Stomach smooth muscle (tissue), 2 donors: ENCODE data around the gene MYOZ2.

ENCODE experiments used
- H3K27ac ChIP-seq: one replicate; pipeline ENCODE4 v1.7.0; 2013; ENCODE audit warnings: mild to moderate bottlenecking, low read length, inconsistent platforms
- H3K27me3 ChIP-seq, 2 donors: one replicate each; pipeline ENCODE4 v1.7.0; 2013; ENCODE audit warnings: low read length in 2 of 2; ENCODE audit not compliant: insufficient read depth in 2 of 2, control insufficient read depth in 1 of 2
- H3K36me3 ChIP-seq, 2 donors: one replicate each; pipeline ENCODE4 v1.7.0; 2013; ENCODE audit warnings: low read length in 2 of 2; ENCODE audit not compliant: control insufficient read depth in 2 of 2, insufficient read depth in 2 of 2
- H3K4me1 ChIP-seq: one replicate; pipeline ENCODE4 v1.7.0; 2013; ENCODE audit warnings: low read length; ENCODE audit not compliant: control insufficient read depth, insufficient read depth
- H3K4me3 ChIP-seq, 2 donors: one replicate each; pipeline ENCODE4 v1.7.0; 2013; ENCODE audit warnings: low read length in 2 of 2
- H3K9ac ChIP-seq, 2 donors: one replicate each; pipeline ENCODE4 v1.7.0; 2013; ENCODE audit warnings: low read length in 2 of 2, mild to moderate bottlenecking in 1 of 2
- H3K9me3 ChIP-seq, 2 donors: one replicate each; pipeline ENCODE4 v1.7.0; 2013; ENCODE audit warnings: low read length in 2 of 2; ENCODE audit not compliant: control insufficient read depth in 2 of 2
- donor health status: healthy.
- donor health status: Pancreatic carcinoma.

The MYOZ2 gene

DNA sequence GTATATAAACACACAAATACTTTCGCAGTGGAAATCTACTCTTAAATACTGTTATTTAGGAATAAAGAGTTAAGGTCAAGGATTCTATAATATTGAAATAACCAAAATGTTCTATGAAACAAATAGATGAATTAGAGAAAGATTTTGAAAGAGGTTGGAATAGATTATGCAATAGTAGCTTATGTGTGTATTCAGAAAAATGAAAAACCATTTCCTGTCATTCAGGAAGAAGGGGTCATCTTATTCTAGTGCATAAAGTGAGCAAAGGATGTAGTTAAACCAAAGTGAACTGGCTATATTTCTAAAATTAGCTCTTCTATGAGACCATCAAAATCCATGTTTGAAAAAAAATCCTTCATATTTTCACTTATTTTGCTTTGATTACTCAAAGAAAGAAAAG, 30.0 kb upstream of the MYOZ2 start:
- Histone ChIP-seq H3K4me1 (no peaks in the 10 kb centered on the region), H3K36me3 (no peaks in the 10 kb centered on the region), H3K27me3 (no peaks in the 10 kb centered on the region), H3K4me3 (no peak overlapping the region), H3K9ac (no peak overlapping the region), H3K27ac (no peak overlapping the region), H3K9me3 (no peaks in the 10 kb centered on the region)

DNA sequence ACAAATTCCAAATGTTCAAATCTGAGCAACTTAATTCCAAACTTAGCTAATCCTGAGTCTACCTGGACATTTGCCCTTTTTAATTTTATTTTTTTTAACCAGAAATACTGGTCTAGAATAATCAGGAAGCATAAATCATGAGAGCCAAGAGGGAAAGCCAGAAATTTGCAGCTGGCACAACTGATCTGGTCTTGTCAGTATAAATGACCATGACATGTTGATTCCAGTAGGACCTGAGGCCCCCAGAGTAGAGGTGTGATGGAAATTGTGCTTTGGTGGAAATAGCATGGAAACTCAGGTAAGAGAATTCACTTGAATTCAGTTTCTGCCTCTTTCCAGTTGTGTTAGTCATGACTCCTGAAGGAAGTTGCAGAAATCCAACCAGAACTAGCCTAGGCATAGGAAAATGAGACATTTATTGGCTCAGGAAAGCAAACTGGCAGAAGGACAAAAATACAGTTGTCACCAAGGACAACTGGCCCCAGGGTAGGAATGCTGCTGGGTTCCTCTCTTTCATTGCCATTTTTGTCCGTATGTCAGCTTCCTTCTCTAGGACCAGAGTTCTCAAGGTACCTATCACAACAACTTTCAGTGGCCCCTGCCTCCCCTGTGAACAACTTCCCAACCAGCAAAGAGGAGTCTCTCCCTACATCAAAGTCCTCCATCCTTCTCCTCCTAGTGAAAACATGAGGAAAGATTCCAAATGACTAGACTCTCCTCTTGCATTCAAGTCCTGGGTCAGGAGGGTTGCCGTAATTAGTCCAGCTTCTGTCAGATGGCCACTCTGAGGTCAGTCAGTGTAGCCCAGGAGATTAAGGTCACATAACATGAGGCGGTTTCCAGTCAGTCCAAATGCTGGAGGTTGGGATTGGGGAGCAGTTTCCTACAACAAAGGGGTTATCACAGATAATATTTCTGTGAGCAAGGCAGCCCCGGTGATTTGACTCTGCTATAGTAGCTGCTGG, 29.3 kb upstream of the MYOZ2 start:
- H3K4me1 ChIP-seq, result no peaks in the 10 kb centered on the region
- no peaks in the 10 kb centered on the region for H3K27me3 ChIP-seq
- H3K36me3 ChIP-seq, result no peaks in the 10 kb centered on the region
- no peak overlapping the region for H3K27ac ChIP-seq
- no peaks in the 10 kb centered on the region for H3K9me3 ChIP-seq
- H3K9ac ChIP-seq, result no peak overlapping the region
- H3K4me3 ChIP-seq, result no peak overlapping the region

DNA sequence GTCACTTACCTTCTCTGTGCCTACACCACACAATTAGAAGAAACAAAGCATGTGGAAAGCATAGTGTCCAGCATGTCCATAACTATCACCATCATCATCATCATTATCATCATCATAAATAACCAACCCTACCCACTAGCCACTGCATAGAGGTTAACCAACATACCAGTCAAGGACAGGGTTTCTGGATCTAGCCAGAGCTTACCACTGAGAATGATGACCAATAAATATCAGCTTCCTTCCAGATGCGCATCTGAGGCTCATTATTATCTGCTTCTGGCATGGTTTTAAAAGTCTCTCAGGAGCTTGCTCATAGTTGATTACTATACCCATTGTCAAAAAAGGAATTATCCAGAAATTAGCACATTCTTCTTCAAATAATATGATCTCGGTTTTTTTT, 25.5 kb upstream of the MYOZ2 start:
- no peaks in the 10 kb centered on the region for H3K27me3 ChIP-seq
- no peaks in the 10 kb centered on the region for H3K4me1 ChIP-seq
- H3K9me3 ChIP-seq, result no peaks in the 10 kb centered on the region
- H3K4me3 ChIP-seq, result no peak overlapping the region
- no peak overlapping the region for H3K9ac ChIP-seq
- no peak overlapping the region for H3K27ac ChIP-seq
- no peaks in the 10 kb centered on the region for H3K36me3 ChIP-seq

DNA sequence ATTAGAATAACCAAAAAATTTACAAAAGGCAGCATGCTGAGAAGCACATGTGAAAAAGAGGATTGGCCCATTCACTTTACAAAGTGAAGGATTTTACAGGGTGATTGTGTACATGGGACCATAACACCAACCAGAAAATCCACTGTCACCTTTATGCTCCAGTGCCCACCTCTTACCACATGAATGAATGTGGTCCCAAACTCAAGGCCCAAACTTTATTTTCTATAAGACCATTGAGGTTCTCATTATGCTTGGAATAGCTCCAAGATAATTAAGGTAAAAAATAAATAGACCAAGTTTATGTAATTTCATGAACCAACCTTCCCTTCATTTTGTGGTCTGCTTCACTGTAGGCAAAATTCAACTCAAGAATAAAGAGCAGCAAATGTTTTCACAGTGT, 24.3 kb upstream of the MYOZ2 start:
- H3K9ac ChIP-seq, result no peak overlapping the region
- H3K27ac ChIP-seq, result no peak overlapping the region
- H3K4me1 ChIP-seq, result no peaks in the 10 kb centered on the region
- H3K27me3 ChIP-seq, result no peaks in the 10 kb centered on the region
- peaks cover 0 to 3% of the 10 kb centered on the region in 2 donors for H3K36me3 ChIP-seq
- no peak overlapping the region for H3K4me3 ChIP-seq
- H3K9me3 ChIP-seq, result no peaks in the 10 kb centered on the region

DNA sequence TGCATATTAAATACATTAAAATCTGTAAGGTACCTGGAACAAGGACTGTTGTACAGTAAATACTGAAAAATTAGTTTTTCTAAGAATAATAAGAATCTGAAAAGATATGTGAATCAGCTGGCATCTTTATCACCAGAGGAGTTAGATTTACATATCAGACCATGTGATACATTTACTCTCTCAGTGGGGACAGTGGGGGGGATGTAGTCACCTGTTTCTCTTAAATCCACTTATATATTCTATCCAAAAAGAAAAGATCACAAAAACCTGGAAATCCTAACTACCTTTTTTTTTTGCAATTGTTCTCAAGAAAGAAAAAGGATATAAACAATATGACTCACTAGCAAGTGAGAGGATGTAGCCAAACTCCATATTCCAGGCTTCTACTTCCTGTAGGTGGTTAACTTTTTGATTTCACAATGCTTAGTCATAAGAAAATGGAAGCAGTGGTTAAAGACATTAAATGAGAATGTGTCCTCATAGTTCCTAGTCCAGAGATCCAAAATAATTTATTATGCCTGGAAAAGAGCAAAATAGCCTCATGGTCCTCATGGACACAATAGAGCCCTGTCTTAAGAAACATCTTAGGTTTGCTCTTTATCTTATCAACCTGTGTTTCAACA, 22.5 kb upstream of the MYOZ2 start:
- Histone ChIP-seq H3K27me3 (no peaks in the 10 kb centered on the region), H3K9me3 (no peaks in the 10 kb centered on the region), H3K9ac (no peak overlapping the region), H3K4me3 (no peak overlapping the region), H3K36me3 (peaks cover 0 to 3% of the 10 kb centered on the region in 2 donors), H3K4me1 (no peaks in the 10 kb centered on the region), H3K27ac (no peak overlapping the region)

DNA sequence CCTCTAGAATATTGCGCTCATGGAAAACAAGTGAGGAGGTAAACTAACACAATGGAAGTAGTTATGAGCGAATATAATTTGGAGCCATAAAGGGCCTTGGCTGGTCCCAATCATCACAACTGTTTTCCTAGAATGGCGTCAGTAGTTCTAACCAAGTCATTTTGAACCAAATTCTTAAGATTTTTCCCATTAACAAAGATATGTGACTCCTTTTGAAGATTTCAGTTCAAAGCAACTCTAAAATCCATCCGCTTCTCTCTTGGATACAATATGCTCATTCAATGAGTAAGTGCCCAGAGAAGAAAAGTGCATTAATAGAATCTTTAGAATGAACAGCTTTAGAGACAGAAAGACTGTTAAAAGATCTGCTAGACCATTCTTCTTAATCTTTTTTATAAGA, 19.6 kb upstream of the MYOZ2 start:
- H3K4me1 ChIP-seq, result no peaks in the 10 kb centered on the region
- no peak overlapping the region for H3K9ac ChIP-seq
- H3K9me3 ChIP-seq, result no peaks in the 10 kb centered on the region
- H3K27me3 ChIP-seq, result no peaks in the 10 kb centered on the region
- peaks cover 0 to 3% of the 10 kb centered on the region in 2 donors for H3K36me3 ChIP-seq
- H3K4me3 ChIP-seq, result no peak overlapping the region
- no peak overlapping the region for H3K27ac ChIP-seq

DNA sequence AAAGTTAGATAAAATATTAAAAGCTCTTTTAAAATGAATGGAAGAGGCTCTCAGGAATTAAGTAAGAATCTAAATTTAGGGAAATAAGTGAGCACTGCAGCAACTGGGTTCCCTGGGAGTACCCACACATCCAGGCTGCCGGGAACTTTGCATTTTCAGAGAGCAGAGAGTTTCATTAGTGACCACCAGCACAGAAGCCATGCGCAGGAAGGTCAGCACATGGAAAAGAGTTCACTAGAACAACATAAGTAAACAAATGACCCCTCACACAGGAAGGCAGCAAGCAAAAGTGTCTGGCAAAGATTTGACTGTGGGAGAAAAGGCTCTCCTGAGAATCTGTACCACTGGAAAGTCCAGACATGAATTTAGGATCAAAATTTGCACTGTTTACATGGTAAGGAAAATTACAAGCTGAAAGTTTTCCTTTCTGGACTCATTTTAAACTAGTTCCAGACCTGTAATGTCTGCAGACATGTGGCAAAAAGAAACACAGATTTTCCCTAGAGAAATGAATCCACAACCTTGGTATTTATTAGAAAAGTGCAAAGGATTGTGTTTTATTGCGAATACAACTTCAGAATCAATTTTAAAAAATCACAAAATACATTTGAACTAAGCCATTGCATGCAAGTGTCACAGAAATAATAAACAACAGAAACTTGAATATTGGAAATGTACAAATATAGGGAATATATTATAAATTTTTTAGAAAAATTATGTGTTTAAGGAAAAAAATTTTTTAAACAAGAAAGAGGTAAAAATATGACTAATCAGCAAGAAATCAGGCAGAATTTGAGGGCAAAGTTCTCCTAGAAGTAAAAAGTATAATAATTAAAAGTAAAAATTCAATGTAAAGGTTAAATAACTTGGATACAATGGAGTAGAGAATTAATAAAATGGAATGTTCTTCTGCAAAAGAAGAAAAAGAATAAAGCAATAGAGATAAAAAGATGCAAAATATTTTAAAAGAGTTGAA, 18.4 kb upstream of the MYOZ2 start:
- H3K27me3 ChIP-seq, result no peaks in the 10 kb centered on the region
- H3K4me3 ChIP-seq, result no peak overlapping the region
- no peak overlapping the region for H3K27ac ChIP-seq
- no peaks in the 10 kb centered on the region for H3K4me1 ChIP-seq
- no peak overlapping the region for H3K9ac ChIP-seq
- H3K36me3 ChIP-seq, result peaks cover 0 to 3% of the 10 kb centered on the region in 2 donors
- H3K9me3 ChIP-seq, result no peaks in the 10 kb centered on the region

DNA sequence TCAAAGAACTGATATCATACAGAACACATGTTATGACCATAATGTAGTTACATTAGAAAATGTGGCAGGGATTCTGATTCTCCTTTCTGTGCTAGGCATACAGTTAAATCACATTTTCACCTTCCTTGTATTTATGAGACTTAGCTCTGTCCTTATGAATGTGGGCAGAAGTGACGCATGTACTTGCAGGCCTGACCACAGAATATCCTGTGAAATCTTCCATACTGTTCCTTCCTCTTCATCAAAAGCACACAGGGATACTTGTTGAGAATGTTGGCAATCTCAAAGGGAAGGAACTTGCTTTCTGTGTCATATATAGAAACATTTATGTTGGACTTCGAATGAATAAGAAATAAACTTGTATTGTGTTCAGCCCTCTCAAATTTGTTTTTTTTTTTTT, 17.2 kb upstream of the MYOZ2 start:
- no peak overlapping the region for H3K27ac ChIP-seq
- peaks cover 0 to 3% of the 10 kb centered on the region in 2 donors for H3K36me3 ChIP-seq
- H3K4me1 ChIP-seq, result no peaks in the 10 kb centered on the region
- H3K9me3 ChIP-seq, result no peaks in the 10 kb centered on the region
- no peak overlapping the region for H3K4me3 ChIP-seq
- H3K9ac ChIP-seq, result no peak overlapping the region
- H3K27me3 ChIP-seq, result no peaks in the 10 kb centered on the region

DNA sequence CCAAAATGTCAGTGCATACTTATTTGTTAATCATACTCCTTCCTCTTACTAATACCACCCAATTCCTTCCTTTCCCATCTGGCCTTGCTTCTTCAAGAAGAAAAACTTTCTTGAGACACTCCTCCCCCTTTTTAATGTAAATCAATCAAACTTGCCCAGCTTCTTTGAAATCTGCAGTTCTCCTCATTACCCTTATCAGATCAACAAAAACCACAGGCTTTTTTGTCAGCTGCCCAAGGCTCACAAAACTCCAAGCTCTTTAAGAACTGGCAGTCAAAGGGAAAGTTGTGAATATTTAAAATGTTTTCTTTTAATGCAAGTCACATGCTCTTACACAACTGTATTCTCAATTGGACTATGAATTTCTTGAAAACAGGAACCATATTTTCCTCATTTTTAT, 11.3 kb upstream of the MYOZ2 start:
- H3K36me3 ChIP-seq, result no peaks in the 10 kb centered on the region
- H3K9ac ChIP-seq, result no peak overlapping the region
- no peaks in the 10 kb centered on the region for H3K27me3 ChIP-seq
- H3K27ac ChIP-seq, result no peak overlapping the region
- H3K4me1 ChIP-seq, result no peaks in the 10 kb centered on the region
- H3K9me3 ChIP-seq, result no peaks in the 10 kb centered on the region
- H3K4me3 ChIP-seq, result no peak overlapping the region

DNA sequence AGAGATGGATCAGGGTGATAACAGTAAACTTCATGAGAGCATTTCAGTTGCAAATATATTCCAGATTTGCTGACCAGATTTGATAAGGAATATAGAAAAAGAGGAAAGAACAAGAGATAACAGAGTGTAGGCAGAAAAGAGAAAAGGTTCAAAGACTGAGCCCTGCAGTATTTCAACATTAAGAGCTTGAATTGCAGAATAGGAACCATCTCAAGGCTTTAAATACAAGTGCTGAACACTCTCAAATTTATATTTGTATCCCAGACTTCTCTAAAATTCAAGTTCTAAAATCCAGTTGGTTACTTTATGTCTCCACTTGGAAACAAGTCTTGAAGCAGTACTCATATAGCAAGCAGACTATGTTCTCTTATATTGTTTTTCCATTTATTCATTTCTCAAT, 9.7 kb upstream of the MYOZ2 start:
- Histone ChIP-seq H3K9ac (no peak overlapping the region), H3K27ac (no peak overlapping the region), H3K4me1 (no peaks in the 10 kb centered on the region), H3K4me3 (no peak overlapping the region), H3K27me3 (no peaks in the 10 kb centered on the region), H3K36me3 (no peaks in the 10 kb centered on the region), H3K9me3 (no peaks in the 10 kb centered on the region)
